Lower lobe of right lung (tissue), 2 donors: ENCODE measurements around the gene TET2. TPM values are rescaled to one million over a fixed set of nuclear protein-coding genes. Genes with fewer than 3 reads are reported as not detected.
A peak's percentile ranks its signal among the peaks of the same experiment; 100 is the strongest.

Experiments
- ATAC-seq, 2 donors: fragments of 200-7000 bp; cut with Tn5 transposase; one replicate each; pipeline ENCODE4 v1.9.1; 2020 to 2022; ENCODE audit warnings: mild to moderate bottlenecking in 2 of 2, moderate library complexity in 2 of 2
- DNase-seq: peaks from one replicate; pipeline ENCODE4 v3.0.0-alpha.2; 2020
- H3K27ac ChIP-seq: fragments of 200-600 bp; one replicate; pipeline ENCODE4 v1.8.0; 2022
- H3K27me3 ChIP-seq: fragments of 200-600 bp; one replicate; pipeline ENCODE4 v1.8.0; 2022; ENCODE audit warnings: low read depth
- H3K36me3 ChIP-seq: fragments of 200-600 bp; one replicate; pipeline ENCODE4 v1.8.0; 2022; ENCODE audit warnings: mild to moderate bottlenecking
- H3K4me1 ChIP-seq: fragments of 200-600 bp; one replicate; pipeline ENCODE4 v1.8.0; 2022
- H3K4me3 ChIP-seq: fragments of 200-600 bp; one replicate; pipeline ENCODE4 v1.8.0; 2022; ENCODE audit warnings: mild to moderate bottlenecking
- H3K9me3 ChIP-seq: fragments of 200-600 bp; one replicate; pipeline ENCODE4 v1.8.0; 2022
- intact Hi-C: fragments of 100-400 bp; cut with DNase I; formaldehyde crosslinking; loops from one replicate; pipeline ENCODE4 v1.11.0; 2022
- long read RNA-seq: library from polyadenylated mRNA; unstranded; transcript quantifications from one replicate; pipeline ENCODE4 v2.0.0, GENCODE V29; 2021
- total RNA-seq: library from RNA; stranded (reverse); fragmentation: NEBNext Ultra II Directional; extraction: Animal tissue kit (Norgen Biotek cat#: 25700); gene quantifications from one replicate; pipeline ENCODE4 v1.2.1, GENCODE V29; 2021
- TF ChIP-seq, protein P1 (sequence below): fragments of 200-600 bp; IDR thresholded peaks from one replicate; pipeline ENCODE4 v1.8.0; 2022; ENCODE audit warnings: antibody characterized with exemption, mild to moderate bottlenecking
- donor health status: DM: no; HTN: yes; CAD: no; lungs with severe emphysema.

TET2 gene
- 37.3 TPM for total RNA-seq
- long read RNA-seq, partial matches to known transcripts = 5 of 12 reads
- long read RNA-seq, other reads (novel, unspliced or antisense) = 7 of 12 reads

DNA sequence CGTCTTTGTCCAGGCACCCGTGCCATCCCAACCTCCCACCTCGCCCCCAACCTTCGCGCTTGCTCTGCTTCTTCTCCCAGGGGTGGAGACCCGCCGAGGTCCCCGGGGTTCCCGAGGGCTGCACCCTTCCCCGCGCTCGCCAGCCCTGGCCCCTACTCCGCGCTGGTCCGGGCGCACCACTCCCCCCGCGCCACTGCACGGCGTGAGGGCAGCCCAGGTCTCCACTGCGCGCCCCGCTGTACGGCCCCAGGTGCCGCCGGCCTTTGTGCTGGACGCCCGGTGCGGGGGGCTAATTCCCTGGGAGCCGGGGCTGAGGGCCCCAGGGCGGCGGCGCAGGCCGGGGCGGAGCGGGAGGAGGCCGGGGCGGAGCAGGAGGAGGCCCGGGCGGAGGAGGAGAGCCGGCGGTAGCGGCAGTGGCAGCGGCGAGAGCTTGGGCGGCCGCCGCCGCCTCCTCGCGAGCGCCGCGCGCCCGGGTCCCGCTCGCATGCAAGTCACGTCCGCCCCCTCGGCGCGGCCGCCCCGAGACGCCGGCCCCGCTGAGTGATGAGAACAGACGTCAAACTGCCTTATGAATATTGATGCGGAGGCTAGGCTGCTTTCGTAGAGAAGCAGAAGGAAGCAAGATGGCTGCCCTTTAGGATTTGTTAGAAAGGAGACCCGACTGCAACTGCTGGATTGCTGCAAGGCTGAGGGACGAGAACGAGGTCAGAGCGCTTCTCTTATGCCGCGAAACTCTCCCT lies at the start of gene TET2:
Gene TET2, plus strand, starts transcription at position 601 of the 740 bp plus-strand sequence. CDS start 87,067 bp downstream, outside the sequence.
- peak; percentile 89 for DNase-seq
- peak within 1 kb of the TSS; percentile 78 for H3K4me3 ChIP-seq
- H3K36me3 ChIP-seq = no peaks in the 10 kb centered on the region
- peak within 1 kb of the TSS; percentile 89 for H3K27ac ChIP-seq
- H3K4me1 ChIP-seq = peaks cover 28% of the 10 kb centered on the region
- TF ChIP-seq, protein P1, sequence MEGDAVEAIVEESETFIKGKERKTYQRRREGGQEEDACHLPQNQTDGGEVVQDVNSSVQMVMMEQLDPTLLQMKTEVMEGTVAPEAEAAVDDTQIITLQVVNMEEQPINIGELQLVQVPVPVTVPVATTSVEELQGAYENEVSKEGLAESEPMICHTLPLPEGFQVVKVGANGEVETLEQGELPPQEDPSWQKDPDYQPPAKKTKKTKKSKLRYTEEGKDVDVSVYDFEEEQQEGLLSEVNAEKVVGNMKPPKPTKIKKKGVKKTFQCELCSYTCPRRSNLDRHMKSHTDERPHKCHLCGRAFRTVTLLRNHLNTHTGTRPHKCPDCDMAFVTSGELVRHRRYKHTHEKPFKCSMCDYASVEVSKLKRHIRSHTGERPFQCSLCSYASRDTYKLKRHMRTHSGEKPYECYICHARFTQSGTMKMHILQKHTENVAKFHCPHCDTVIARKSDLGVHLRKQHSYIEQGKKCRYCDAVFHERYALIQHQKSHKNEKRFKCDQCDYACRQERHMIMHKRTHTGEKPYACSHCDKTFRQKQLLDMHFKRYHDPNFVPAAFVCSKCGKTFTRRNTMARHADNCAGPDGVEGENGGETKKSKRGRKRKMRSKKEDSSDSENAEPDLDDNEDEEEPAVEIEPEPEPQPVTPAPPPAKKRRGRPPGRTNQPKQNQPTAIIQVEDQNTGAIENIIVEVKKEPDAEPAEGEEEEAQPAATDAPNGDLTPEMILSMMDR = peak; percentile 7
- intact Hi-C loops = no loop called here
- no peaks in the 10 kb centered on the region for H3K27me3 ChIP-seq
- peak; percentile 88 to 91 for ATAC-seq
- no peaks in the 10 kb centered on the region for H3K9me3 ChIP-seq

DNA sequence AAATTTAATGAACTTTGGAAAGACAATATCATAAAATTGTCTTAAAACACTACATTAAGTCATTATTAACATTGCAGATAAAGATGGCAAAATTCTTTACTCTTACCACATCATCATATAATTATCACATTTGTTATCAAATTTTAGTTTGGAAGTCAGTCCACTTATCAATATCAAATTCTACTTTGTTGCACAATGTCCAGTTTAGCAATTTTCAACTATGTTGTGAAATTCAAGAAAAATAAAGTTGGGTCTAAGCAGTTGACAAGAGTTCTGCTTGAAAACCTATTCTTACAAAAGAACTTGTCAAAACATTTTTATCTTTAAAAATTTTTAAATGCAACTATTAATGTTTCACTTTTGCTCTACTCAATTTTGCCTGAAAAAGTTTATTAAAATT lies 44.7 kb upstream of the TET2 start:
- Histone ChIP-seq H3K4me1 (no peaks in the 10 kb centered on the region), H3K27ac (no peak overlapping the region), H3K9me3 (peaks cover 10% of the 10 kb centered on the region), H3K36me3 (no peaks in the 10 kb centered on the region), H3K4me3 (no peak overlapping the region), H3K27me3 (no peaks in the 10 kb centered on the region)
- DNase-seq (no peak), ATAC-seq (no peak)
- intact Hi-C loops = no loop called here
- TF ChIP-seq, protein P1 = no peak

DNA sequence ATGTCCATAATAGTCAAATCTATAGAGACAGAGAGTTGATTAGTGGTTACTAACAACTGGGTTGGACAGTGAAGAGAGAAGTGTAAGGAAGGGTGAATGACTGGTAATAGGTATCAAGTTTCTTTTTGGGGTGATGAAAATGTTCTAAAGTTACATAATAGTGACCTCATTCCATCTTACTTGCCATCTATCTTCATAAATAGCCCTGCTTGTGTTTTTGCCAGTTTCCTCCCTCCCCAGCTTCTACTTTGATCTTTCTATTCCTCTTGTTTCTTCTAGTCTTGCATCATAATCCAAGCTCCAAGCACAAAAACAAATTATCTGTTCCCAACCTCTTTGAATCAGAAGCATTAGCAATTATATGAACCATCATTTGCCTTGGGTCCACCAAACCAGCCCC lies 40.2 kb upstream of the TET2 start:
- TF ChIP-seq, protein P1 = no peak
- no peak overlapping the region for H3K27ac ChIP-seq
- H3K4me3 ChIP-seq = no peak overlapping the region
- DNase-seq (no peak), ATAC-seq (peak in 1 of 2 donors; percentile 42)
- intact Hi-C loops = no loop called here
- no peaks in the 10 kb centered on the region for H3K4me1 ChIP-seq
- no peaks in the 10 kb centered on the region for H3K36me3 ChIP-seq
- no peaks in the 10 kb centered on the region for H3K9me3 ChIP-seq
- no peaks in the 10 kb centered on the region for H3K27me3 ChIP-seq

DNA sequence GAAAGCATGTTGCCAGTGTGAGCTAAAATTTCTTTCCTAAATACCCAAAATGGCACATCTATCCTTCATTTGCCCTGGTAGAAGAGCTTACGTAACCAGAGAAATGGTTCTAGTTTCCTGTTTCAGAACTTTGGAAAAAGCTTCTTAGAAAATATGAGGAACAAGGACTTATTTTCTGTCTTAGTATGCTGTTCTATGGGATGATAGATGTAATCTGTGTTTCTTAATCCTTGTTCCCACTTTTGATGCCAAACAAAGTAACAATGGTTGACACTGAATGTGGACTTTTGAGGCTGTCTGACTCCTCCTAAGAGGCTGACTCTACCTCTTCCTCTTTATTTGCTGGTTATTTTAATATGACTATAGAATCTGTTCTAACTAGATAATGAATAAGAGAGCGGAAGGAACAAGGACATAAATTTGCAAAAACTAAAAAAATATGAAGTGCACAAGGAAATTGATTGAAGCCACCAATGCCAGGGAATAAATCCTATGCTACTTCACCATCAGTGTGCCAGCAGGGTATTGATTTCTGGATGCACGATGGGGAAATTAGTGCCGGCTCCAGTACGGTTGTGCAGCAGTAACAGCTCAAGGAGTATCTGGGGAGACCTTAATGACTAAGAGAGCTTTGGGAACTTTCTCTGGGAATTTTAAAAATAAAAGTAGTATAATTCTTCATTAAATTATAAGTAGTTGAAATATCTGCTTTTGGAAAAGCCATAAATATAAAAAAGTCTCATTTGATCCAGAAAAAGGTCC lies 39.4 kb upstream of the TET2 start:
- DNase-seq (no peak), ATAC-seq (peak; percentile 54 to 71)
- TF ChIP-seq, protein P1 = no peak
- no peaks in the 10 kb centered on the region for H3K27me3 ChIP-seq
- intact Hi-C loops = no loop called here
- no peaks in the 10 kb centered on the region for H3K9me3 ChIP-seq
- H3K4me3 ChIP-seq = no peak overlapping the region
- no peaks in the 10 kb centered on the region for H3K36me3 ChIP-seq
- H3K27ac ChIP-seq = no peak overlapping the region
- H3K4me1 ChIP-seq = no peaks in the 10 kb centered on the region

DNA sequence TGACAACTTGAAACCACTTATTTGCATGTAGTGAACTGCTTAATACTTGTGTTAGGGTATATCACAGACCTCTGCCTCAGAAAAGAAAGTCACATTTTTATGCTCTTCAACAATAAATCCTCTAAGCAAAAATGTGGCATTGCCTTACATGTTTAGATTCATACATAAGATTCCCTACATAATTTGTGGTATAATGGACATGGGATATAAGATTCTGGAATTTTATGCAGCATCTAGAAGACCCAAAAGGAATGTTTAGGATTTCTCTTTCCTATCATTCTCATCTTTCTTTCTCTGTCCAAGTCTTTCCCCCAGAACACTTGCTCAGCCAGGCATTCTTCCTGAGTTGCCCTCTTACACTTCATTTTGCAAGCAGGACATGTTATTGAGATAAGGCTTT lies 37.7 kb upstream of the TET2 start:
- DNase-seq (no peak), ATAC-seq (no peak)
- H3K27me3 ChIP-seq = no peaks in the 10 kb centered on the region
- intact Hi-C loops = no loop called here
- no peak overlapping the region for H3K4me3 ChIP-seq
- H3K36me3 ChIP-seq = no peaks in the 10 kb centered on the region
- H3K27ac ChIP-seq = no peak overlapping the region
- peaks cover 8% of the 10 kb centered on the region for H3K4me1 ChIP-seq
- H3K9me3 ChIP-seq = no peaks in the 10 kb centered on the region
- TF ChIP-seq, protein P1 = no peak
